ENCODE measurements around the gene GRIK1. TPM values are rescaled to one million over a fixed set of nuclear protein-coding genes. Genes with fewer than 3 reads are reported as not detected.

Gene GRIK1
- total RNA-seq, 4 donors from 2014 or later, result not detected

DNA sequence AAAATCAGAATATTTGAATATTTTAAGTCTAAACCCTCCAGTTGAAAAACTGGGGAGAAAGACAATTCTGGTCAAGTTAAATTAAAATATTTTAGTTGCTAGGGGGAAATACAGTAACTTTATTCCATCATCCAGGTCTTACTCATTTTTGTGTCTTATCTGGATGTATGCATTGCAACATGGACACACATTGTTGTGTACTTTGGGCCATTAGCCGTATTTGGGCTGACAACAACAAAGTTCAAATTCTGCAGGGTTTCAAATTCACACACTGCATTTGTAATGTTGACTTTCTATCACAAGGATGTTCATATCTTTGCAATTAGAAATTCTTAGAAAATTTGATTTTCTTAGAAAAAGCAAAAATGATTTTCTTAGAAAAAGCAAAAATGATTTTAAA is 391.8 kb downstream of the GRIK1 start:
- no peaks in the 10 kb centered on the region for H3K36me3 ChIP-seq
- no peak overlapping the region for H3K4me3 ChIP-seq
- no peaks in the 10 kb centered on the region for H3K27me3 ChIP-seq
- in situ Hi-C loops (cut with MboI; ENCODE audit: low pct_ligation_motif_present in 1 of 4, low pct_unique_long_range_greater_than_20kb in 1 of 4, low sequenced_read_pairs in 3 of 4), result no loop called here
- H3K27ac ChIP-seq, result no peak overlapping the region
- H3K4me1 ChIP-seq, result no peaks in the 10 kb centered on the region
- TF ChIP-seq EP300 (IDR thresholded peaks at IDR 0.05; ENCODE audit: low read depth) (no peak), POLR2A (IDR thresholded peaks at IDR 0.05) (no peak), POLR2AphosphoS5 (IDR thresholded peaks at IDR 0.05) (no peak)
- TF ChIP-seq, protein P1, sequence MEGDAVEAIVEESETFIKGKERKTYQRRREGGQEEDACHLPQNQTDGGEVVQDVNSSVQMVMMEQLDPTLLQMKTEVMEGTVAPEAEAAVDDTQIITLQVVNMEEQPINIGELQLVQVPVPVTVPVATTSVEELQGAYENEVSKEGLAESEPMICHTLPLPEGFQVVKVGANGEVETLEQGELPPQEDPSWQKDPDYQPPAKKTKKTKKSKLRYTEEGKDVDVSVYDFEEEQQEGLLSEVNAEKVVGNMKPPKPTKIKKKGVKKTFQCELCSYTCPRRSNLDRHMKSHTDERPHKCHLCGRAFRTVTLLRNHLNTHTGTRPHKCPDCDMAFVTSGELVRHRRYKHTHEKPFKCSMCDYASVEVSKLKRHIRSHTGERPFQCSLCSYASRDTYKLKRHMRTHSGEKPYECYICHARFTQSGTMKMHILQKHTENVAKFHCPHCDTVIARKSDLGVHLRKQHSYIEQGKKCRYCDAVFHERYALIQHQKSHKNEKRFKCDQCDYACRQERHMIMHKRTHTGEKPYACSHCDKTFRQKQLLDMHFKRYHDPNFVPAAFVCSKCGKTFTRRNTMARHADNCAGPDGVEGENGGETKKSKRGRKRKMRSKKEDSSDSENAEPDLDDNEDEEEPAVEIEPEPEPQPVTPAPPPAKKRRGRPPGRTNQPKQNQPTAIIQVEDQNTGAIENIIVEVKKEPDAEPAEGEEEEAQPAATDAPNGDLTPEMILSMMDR (IDR thresholded peaks at IDR 0.05), result no peak
- intact Hi-C loops (cut with DNase I; ENCODE audit: low total_unique reads), result no loop called here
- H3K9me3 ChIP-seq, result no peaks in the 10 kb centered on the region
- DNase-seq, result no peak
- 98 to 100% methylated on average over 1 of the region's 1 CpG for WGBS, 2 donors (ENCODE audit: low coverage in 1 of 2)

DNA sequence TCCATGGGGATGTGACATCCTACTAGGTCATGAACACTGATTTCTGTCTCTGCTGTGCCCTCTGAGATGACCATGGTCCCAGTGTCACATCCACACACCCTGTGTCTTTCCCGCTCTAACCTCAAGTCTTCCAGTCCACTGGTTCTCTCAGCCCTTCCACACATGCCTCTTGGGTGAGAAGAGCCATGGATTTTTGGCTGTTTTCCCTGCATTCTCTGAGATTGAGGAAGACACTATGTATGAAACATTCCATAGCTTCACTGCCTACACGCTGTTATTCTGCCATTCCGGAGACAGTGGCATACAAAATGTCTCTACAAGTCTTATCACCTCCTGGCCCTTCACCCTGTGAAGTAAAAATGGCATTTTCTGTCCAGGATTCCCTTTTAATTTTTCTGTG is 393.7 kb downstream of the GRIK1 start:
- WGBS, 2 donors (ENCODE audit: low coverage in 1 of 2), result 93 to 94% methylated on average over 2 to 3 of the region's 3 CpGs
- no peak for DNase-seq
- Histone ChIP-seq H3K27me3 (no peaks in the 10 kb centered on the region), H3K36me3 (no peaks in the 10 kb centered on the region), H3K27ac (no peak overlapping the region), H3K4me1 (no peaks in the 10 kb centered on the region), H3K9me3 (no peaks in the 10 kb centered on the region), H3K4me3 (no peak overlapping the region)
- intact Hi-C loops (cut with DNase I; ENCODE audit: low total_unique reads), result no loop called here
- no peak for TF ChIP-seq POLR2AphosphoS5 (IDR thresholded peaks at IDR 0.05)
- TF ChIP-seq, protein P1 (IDR thresholded peaks at IDR 0.05), result no peak
- TF ChIP-seq EP300 (IDR thresholded peaks at IDR 0.05; ENCODE audit: low read depth), result no peak
- TF ChIP-seq POLR2A (IDR thresholded peaks at IDR 0.05), result no peak
- in situ Hi-C loops (cut with MboI; ENCODE audit: low pct_ligation_motif_present in 1 of 4, low pct_unique_long_range_greater_than_20kb in 1 of 4, low sequenced_read_pairs in 3 of 4), result no loop called here

DNA sequence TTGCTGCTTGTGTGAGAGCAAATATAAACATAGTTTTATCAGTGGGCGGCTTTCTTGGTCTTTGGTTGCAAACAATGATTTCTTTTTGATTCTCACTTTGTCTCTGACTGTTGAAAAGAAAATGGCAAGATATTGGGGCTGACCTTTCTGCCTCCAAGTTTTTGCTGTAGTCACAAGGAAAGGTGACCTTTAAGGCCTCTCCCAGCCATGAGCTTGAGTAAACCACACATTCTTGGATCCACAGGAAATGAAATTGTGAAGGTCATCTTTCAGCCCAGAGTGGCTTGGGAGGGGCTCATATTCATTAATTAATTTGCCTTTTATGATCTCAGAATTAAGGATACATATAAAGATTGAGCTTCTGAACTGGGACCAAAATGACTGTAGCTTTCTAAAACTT is 399.5 kb downstream of the GRIK1 start:
- Histone ChIP-seq H3K36me3 (no peaks in the 10 kb centered on the region), H3K27me3 (no peaks in the 10 kb centered on the region), H3K9me3 (no peaks in the 10 kb centered on the region), H3K27ac (no peak overlapping the region), H3K4me3 (no peak overlapping the region), H3K4me1 (no peaks in the 10 kb centered on the region)
- intact Hi-C loops (cut with DNase I; ENCODE audit: low total_unique reads) (no loop called here), in situ Hi-C loops (cut with MboI; ENCODE audit: low pct_ligation_motif_present in 1 of 4, low pct_unique_long_range_greater_than_20kb in 1 of 4, low sequenced_read_pairs in 3 of 4) (no loop called here)
- TF ChIP-seq, protein P1 (IDR thresholded peaks at IDR 0.05), result no peak
- TF ChIP-seq POLR2A (IDR thresholded peaks at IDR 0.05) (no peak), EP300 (IDR thresholded peaks at IDR 0.05; ENCODE audit: low read depth) (no peak), POLR2AphosphoS5 (IDR thresholded peaks at IDR 0.05) (no peak)
- 56 to 74% methylated on average over 1 of the region's 1 CpG for WGBS, 2 donors (ENCODE audit: low coverage in 1 of 2)
- DNase-seq, result no peak

DNA sequence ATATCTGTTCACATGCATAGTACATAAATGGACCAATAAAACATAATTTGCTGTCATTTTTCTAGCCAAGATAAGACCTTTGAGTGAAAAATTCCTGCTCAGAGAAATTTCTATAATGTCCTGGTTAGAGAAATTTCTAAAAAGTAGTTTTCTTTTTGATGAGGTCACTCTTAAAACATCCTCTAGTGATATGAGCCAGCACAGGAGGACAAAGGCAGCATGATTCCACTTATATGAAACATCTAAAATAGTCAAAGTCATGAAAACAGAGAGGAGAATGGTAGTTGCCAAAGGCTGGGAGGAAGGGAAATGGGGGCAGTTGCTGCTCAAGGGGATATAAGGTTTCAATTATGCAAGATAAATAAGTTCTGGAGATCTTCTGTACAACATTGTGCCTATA is 401.7 kb downstream of the GRIK1 start:
- Histone ChIP-seq H3K27ac (no peak overlapping the region), H3K4me3 (no peak overlapping the region), H3K36me3 (no peaks in the 10 kb centered on the region), H3K27me3 (no peaks in the 10 kb centered on the region), H3K9me3 (no peaks in the 10 kb centered on the region), H3K4me1 (no peaks in the 10 kb centered on the region)
- in situ Hi-C loops (cut with MboI; ENCODE audit: low pct_ligation_motif_present in 1 of 4, low pct_unique_long_range_greater_than_20kb in 1 of 4, low sequenced_read_pairs in 3 of 4) (no loop called here), intact Hi-C loops (cut with DNase I; ENCODE audit: low total_unique reads) (no loop called here)
- DNase-seq, result no peak
- no peak for TF ChIP-seq POLR2A (IDR thresholded peaks at IDR 0.05)
- TF ChIP-seq POLR2AphosphoS5 (IDR thresholded peaks at IDR 0.05), result no peak
- no peak for TF ChIP-seq EP300 (IDR thresholded peaks at IDR 0.05; ENCODE audit: low read depth)
- TF ChIP-seq, protein P1 (IDR thresholded peaks at IDR 0.05), result no peak
